Measurements from ENCODE around the gene PKD2L2.
"Not testable (repeated sequence)": the region's sequence is repeated elsewhere in the genome, so short reads cannot be mapped to it uniquely, and the experiment has no call there.

The PKD2L2 gene

GRCh38 chr5:137944280-137944679 lies 55.0 kb downstream of the PKD2L2 start:
- H3K27ac ChIP-seq; DNase-seq (ENCODE audit: low read depth, low spot score): not testable (repeated sequence)

DNA sequence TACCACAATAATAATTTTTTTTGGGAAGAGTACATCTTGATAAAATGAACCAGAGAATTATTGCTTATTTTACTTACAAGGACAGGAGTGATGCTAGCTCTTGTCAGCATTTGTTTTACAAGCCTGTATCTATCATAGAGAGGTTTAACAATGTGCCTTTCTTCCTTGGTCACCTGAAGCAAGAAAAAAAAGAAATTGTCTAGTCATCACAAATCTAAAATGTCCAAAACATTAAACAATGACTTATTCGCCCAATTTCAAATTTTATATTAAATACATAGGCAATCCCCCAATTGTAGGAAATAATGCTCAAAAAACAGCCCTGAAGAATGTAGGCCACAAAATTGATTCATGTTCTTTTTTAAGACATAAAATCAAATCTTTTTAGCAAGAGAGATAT lies 56.6 kb downstream of the PKD2L2 start:
- H3K27ac ChIP-seq, result no peak overlapping the region
- no peak for DNase-seq (ENCODE audit: low read depth, low spot score)

DNA sequence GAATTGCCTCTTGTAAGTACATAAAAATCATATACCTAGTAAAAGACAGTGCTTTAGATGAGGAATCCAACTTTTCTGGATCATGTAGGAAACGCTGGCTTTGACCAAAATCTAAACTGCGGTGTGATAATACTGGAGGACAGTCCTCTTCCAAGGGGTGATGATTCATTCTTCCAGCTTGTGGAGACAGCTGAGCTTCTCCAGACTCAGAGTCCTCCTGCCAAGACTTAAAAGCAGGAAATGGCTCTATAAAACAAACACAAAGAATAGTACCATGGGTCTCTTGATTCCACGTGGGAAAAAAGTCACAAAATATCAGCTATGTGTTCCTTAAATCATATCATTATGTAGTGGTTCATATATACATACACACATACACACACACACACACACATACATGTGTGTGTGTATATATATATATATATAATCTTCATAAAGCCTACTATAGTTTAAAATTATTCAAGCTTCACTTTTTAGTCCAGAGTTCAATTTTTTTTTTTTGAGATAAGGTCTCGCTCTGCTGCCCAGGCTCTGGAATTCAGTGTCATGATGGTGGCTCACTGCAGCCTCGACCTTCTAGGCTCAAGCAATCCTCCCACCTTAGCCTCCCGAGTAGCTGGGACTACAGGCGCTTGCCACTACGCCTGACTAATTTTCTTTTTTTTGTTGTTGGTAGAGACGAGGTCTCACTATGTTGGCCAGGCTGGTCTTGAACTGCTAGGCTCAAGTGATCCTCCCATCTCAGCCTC lies 65.0 kb downstream of the PKD2L2 start:
- DNase-seq (ENCODE audit: low read depth, low spot score), result peak; percentile 16
- H3K27ac ChIP-seq, result no peak overlapping the region

DNA sequence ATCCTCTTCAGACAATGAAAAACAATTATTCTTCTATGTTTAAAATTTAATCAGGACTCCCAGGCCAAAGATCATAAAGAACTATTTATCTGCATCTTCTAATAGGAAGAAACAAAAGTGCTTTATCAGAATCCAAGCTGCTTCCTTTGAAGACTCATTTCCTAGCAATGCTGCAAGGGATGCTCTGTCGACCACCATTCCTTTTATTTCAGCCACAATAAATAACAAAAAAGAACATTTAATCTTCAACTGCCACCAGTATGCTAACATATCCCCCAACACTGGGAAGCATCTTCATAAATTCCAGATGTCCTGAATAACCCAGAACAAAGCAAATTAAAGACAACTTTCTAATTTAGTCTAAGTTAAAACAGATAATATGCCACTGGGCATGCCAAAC lies 68.7 kb downstream of the PKD2L2 start:
- no peak for DNase-seq (ENCODE audit: low read depth, low spot score)
- no peak overlapping the region for H3K27ac ChIP-seq

GRCh38 chr5:137959488-137959887 lies 70.2 kb downstream of the PKD2L2 start:
- DNase-seq (ENCODE audit: low read depth, low spot score), result no peak
- no peak overlapping the region for H3K27ac ChIP-seq

- no peak overlapping the region for H3K27ac ChIP-seq
Observed at GRCh38 chr5:137960141-137960540, 70.9 kb downstream of the PKD2L2 start.

DNA sequence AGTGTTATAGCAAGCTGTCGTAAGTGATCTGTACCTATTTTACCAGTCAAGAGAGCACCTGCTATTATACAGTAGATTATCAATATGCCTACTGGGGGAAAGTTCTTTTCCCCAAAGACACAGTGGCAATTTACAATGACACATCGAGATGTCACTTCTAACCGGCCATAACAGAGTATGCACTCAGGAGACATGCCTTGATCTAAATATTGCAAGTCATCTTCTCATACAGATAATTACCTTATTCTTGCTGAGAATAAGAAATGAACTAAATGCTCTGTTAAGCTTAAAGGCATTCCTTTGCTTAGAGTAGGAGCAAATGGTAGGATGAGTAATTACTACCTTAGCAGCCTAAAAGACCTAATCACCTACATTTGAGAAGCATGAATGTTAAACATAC lies 71.6 kb downstream of the PKD2L2 start:
- DNase-seq (ENCODE audit: low read depth, low spot score), result no peak
- H3K27ac ChIP-seq, result no peak overlapping the region

More at GRCh38 chr5:137960141-137960540, 70.9 kb downstream of the PKD2L2 start:
- no peak for DNase-seq (ENCODE audit: low read depth, low spot score)

GRCh38 chr5:137970384-137970783 lies 81.1 kb downstream of the PKD2L2 start:
- not testable (repeated sequence) for H3K27ac ChIP-seq; DNase-seq (ENCODE audit: low read depth, low spot score)

GRCh38 chr5:137975208-137975607 lies 86.0 kb downstream of the PKD2L2 start:
- DNase-seq (ENCODE audit: low read depth, low spot score), result no peak
- H3K27ac ChIP-seq, result no peak overlapping the region

- DNase-seq (ENCODE audit: low read depth, low spot score), result no peak
- no peak overlapping the region for H3K27ac ChIP-seq
Observed at GRCh38 chr5:137989419-137989818, 100.2 kb downstream of the PKD2L2 start.

All from epithelial cell of prostate (primary cell).